Lower leg skin (tissue), 4 donors: ENCODE results near the gene KCNH5. TPM values are rescaled to one million over a fixed set of nuclear protein-coding genes. Genes with fewer than 3 reads are reported as not detected.
"Not testable (repeated sequence)": the region's sequence is repeated elsewhere in the genome, so short reads cannot be mapped to it uniquely, and the experiment has no call there.

ENCODE experiments used
- DNase-seq, 2 donors: peaks; one replicate each; pipeline ENCODE4 v3.0.0-alpha.2; 2019; ENCODE audit warnings: low spot score in 2 of 2
- H3K4me3 ChIP-seq: fragments of 200-600 bp; sonication (generic); 2 replicates; pipeline ENCODE4 v1.5.1; 2017; ENCODE audit warnings: mild to moderate bottlenecking, low read depth; ENCODE audit not compliant: poor library complexity, severe bottlenecking
- POLR2A ChIP-seq, 2 donors: fragments of 450-650 bp; IDR thresholded peaks; one replicate each; pipeline ENCODE4 v1.6.1; 2016 to 2017; ENCODE audit warnings: antibody characterized with exemption in 2 of 2, mild to moderate bottlenecking in 1 of 2, moderate library complexity in 1 of 2
- WGBS, 2 donors: methylation state at CpG; one replicate each; pipeline ENCODE4 v1.1.5; 2018; 5-methylcytosine and 5-hydroxymethylcytosine counted together
- intact Hi-C: fragments of 100-400 bp; cut with DNase I; formaldehyde crosslinking; loops from one replicate; pipeline ENCODE4 v1.15.0; 2023; ENCODE audit warnings: low total_unique reads
- total RNA-seq, 4 donors: library from RNA; depleted of rRNA; stranded (reverse); fragments of >200 nt; gene quantifications; one replicate each; pipeline ENCODE4 v1.1.0, GENCODE V29; 2016
- TF ChIP-seq, protein P1 (sequence below), 3 donors: fragments of 450-650 bp; IDR thresholded peaks; one replicate each; pipeline ENCODE4 v1.5.1; 2016; ENCODE audit warnings: antibody characterized with exemption in 3 of 3, mild to moderate bottlenecking in 3 of 3, moderate library complexity in 2 of 3

The KCNH5 gene
- total RNA-seq, 4 donors from 2014 or later: 0.03 TPM; not detected in 3

DNA sequence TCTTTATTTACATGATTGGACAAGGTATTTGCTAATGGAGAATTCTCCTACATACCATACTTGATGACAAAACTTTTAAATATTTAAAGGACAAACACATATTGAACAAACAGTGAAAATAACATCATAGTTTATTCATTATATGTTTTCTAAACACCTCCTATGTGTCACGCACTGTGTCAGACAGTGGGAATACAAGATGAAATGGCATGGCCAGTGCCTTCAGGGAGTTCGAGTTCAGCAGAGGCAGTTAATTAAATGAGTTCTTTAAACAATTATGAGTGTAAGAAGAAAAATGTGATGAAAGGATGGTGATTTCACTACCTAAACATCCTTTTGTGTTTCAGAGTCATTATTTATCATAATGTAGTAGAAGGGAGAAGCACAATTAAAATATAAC, 159.8 kb downstream of the KCNH5 start:
- WGBS, 2 donors: 56 to 66% methylated on average over 2 of the region's 2 CpGs
- no peak for DNase-seq
- intact Hi-C loops: no loop called here
- no peak overlapping the region for H3K4me3 ChIP-seq
- no peak for TF ChIP-seq POLR2A (IDR thresholded peaks at IDR 0.05)
- TF ChIP-seq, protein P1, sequence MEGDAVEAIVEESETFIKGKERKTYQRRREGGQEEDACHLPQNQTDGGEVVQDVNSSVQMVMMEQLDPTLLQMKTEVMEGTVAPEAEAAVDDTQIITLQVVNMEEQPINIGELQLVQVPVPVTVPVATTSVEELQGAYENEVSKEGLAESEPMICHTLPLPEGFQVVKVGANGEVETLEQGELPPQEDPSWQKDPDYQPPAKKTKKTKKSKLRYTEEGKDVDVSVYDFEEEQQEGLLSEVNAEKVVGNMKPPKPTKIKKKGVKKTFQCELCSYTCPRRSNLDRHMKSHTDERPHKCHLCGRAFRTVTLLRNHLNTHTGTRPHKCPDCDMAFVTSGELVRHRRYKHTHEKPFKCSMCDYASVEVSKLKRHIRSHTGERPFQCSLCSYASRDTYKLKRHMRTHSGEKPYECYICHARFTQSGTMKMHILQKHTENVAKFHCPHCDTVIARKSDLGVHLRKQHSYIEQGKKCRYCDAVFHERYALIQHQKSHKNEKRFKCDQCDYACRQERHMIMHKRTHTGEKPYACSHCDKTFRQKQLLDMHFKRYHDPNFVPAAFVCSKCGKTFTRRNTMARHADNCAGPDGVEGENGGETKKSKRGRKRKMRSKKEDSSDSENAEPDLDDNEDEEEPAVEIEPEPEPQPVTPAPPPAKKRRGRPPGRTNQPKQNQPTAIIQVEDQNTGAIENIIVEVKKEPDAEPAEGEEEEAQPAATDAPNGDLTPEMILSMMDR (IDR thresholded peaks at IDR 0.05): no peak

GRCh38 chr14:62882967-62883366, 162.3 kb downstream of the KCNH5 start:
- DNase-seq: no peak
- intact Hi-C loops: no loop called here
- 86 to 87% methylated on average over 2 of the region's 2 CpGs for WGBS, 2 donors
- TF ChIP-seq POLR2A (IDR thresholded peaks at IDR 0.05): no peak
- TF ChIP-seq, protein P1 (IDR thresholded peaks at IDR 0.05): no peak
- H3K4me3 ChIP-seq: no peak overlapping the region

DNA sequence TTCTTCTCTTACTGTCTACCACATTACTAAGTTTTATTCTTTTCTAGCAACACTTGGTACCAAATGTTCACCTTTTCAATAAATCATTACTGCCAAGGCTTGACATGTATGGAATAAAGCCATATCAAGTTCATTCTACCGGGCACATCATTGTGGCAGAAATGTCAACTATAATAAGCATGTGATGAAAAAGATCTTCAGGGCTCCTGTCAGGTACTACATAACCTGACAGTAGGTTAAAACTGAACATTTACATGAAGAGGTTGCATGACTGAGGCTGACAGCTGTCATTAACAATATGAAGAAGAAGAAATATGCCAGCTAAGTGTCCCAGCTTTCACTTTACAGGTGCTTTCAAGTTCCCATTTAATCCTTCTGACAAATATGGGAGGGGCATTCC, 178.9 kb downstream of the KCNH5 start:
- no peak overlapping the region for H3K4me3 ChIP-seq
- no peak for TF ChIP-seq POLR2A (IDR thresholded peaks at IDR 0.05)
- TF ChIP-seq, protein P1 (IDR thresholded peaks at IDR 0.05): no peak
- no peak for DNase-seq
- intact Hi-C loops: no loop called here
- WGBS, 2 donors: 66% methylated on average over 1 of the region's 1 CpG

DNA sequence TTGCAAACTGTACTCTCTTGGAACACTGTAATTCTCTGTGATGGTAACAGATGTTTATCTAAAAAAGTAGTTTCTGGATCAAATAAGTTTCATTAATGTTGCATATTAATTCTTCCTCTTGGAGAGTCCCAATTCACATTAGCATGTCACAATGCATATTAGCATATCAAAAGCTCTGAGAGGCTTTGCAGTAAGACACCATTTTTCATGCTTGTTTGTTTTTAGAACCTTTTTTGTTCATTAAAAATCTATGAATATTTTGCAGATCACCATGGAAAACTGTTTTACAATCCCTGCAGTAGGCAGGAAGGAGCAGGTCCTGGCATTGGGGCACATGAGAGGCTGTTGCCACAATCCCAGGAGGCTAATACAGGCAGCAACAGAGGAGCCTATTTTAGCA, 180.7 kb downstream of the KCNH5 start:
- TF ChIP-seq, protein P1 (IDR thresholded peaks at IDR 0.05): no peak
- TF ChIP-seq POLR2A (IDR thresholded peaks at IDR 0.05): no peak

DNA sequence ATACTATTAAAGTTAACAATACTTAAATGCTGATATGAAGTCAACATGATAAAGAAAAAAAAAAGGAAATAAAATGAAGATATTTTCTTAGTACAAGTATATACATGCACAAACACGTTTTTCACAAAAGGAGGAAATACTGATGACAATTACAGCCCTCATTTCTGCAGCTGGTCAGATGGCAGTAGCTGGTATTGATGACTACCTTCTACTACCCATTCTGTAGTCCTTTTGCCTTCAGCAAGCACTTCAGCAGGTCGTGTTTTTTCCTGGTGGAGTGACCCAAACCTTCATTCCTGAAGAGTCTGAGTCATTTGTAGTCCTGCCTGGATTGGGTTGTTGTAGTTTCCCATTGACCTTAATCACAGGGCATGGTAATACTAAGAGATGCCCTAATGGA, 187.2 kb downstream of the KCNH5 start:
- WGBS, 2 donors: 46 to 54% methylated on average over 2 of the region's 2 CpGs
- DNase-seq, intact Hi-C loops, H3K4me3 ChIP-seq: not testable (repeated sequence)

More for the DNA sequence above, 180.7 kb downstream of the KCNH5 start:
- H3K4me3 ChIP-seq: no peak overlapping the region
- intact Hi-C loops: no loop called here
- DNase-seq: no peak

DNA sequence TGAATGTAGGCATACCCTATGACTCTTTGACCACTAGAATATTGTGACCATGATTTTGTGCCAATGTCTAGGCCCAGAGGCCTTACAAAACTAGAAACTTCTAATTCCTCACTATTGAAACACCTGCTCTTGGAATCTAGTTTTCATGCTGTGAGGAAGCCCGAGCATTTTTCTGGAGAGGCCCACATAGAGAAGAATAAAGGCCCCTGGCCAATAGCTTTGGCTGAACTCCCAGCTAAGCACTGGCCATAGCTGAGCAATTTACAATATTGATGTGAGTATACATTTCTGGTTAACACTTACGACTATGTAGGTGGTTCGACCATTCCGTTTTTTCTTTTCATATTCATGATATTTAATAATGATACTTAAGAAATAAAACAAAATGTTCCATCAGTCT, 190.3 kb downstream of the KCNH5 start:
- TF ChIP-seq, protein P1 (IDR thresholded peaks at IDR 0.05): no peak
- TF ChIP-seq POLR2A (IDR thresholded peaks at IDR 0.05): no peak
- intact Hi-C loops: no loop called here

More for the DNA sequence above, 190.3 kb downstream of the KCNH5 start:
- H3K4me3 ChIP-seq: no peak overlapping the region
- no peak for DNase-seq
- WGBS, 2 donors: 88 to 92% methylated on average over 4 of the region's 4 CpGs
